Retinal pigment epithelial cell (primary cell): ENCODE results near the gene CHD1L.

ENCODE experiments used
- DNase-seq: peaks from one replicate; pipeline ENCODE4 v3.0.0-alpha.2; 2010; ENCODE audit warnings: low read depth
- H3K4me3 ChIP-seq: 2 replicates; pipeline ENCODE4 v1.5.1; 2011; ENCODE audit warnings: mild to moderate bottlenecking, low read length, control low read depth, moderate library complexity
- CTCF ChIP-seq: conservative IDR thresholded peaks from 2 replicates; pipeline ENCODE4 v1.5.1; 2011; ENCODE audit warnings: low read depth, low read length, control low read depth, inconsistent platforms

Gene CHD1L

GRCh38 chr1:147214842-147215539 lies 27.5 kb upstream of the CHD1L start:
- no peak overlapping the region for H3K4me3 ChIP-seq
- no peak for TF ChIP-seq CTCF
- no peak for DNase-seq

GRCh38 chr1:147215540-147215916 lies 27.0 kb upstream of the CHD1L start:
- no peak overlapping the region for H3K4me3 ChIP-seq
- TF ChIP-seq CTCF: no peak
- no peak for DNase-seq

GRCh38 chr1:147216124-147216523 lies 26.4 kb upstream of the CHD1L start:
- no peak for DNase-seq
- no peak for TF ChIP-seq CTCF
- H3K4me3 ChIP-seq: no peak overlapping the region

GRCh38 chr1:147217141-147217540 lies 25.3 kb upstream of the CHD1L start:
- no peak for DNase-seq
- TF ChIP-seq CTCF: no peak
- no peak overlapping the region for H3K4me3 ChIP-seq

GRCh38 chr1:147218606-147219005 lies 23.9 kb upstream of the CHD1L start:
- H3K4me3 ChIP-seq: no peak overlapping the region
- TF ChIP-seq CTCF: no peak
- DNase-seq: no peak

GRCh38 chr1:147223740-147224615 lies 18.5 kb upstream of the CHD1L start:
- DNase-seq: no peak
- H3K4me3 ChIP-seq: no peak overlapping the region
- no peak for TF ChIP-seq CTCF
